ENCODE measurements around the gene PCDHGB6. TPM values are rescaled to one million over a fixed set of nuclear protein-coding genes. Genes with fewer than 3 reads are reported as not detected.

PCDHGB6 gene
- total and polyA plus RNA-seq, 2 experiments from 2014 or later, result 2.8 to 8.1 TPM

DNA sequence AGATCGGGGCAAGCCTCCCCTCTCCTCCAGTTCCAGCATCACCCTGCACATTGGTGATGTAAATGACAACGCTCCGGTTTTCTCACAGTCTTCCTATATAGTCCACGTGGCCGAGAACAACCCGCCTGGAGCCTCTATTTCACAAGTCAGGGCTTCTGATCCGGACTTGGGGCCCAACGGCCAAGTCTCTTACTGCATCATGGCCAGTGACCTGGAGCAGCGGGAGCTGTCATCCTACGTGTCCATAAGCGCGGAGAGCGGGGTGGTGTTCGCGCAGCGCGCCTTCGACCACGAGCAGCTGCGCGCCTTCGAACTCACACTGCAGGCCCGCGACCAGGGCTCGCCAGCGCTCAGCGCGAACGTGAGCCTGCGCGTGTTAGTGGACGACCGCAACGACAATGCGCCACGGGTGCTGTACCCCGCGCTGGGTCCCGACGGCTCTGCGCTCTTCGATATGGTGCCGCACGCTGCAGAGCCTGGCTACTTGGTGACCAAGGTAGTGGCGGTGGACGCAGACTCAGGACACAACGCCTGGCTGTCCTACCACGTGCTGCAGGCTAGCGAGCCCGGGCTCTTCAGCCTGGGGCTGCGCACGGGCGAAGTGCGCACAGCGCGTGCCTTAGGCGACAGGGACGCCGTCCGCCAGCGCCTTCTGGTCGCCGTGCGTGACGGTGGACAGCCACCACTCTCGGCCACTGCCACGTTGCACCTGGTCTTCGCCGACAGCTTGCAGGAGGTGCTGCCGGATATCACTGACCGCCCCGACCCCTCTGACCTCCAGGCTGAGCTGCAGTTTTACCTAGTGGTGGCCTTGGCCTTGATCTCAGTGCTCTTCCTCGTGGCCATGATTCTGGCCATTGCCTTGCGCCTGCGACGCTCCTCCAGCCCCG is 18.4 kb upstream of the PCDHGB6 start:
- H3K4me3 Mint-ChIP-seq, result peak overlapping the region; percentile 13; the same call in 1 of the 3 replicates
- DNase-seq (ENCODE audit: low spot score) (no peak), ATAC-seq (no peak)
- H3K36me3 Mint-ChIP-seq (ENCODE audit: low read depth), result peaks cover 75% of the 10 kb centered on the region
- H3K4me1 Mint-ChIP-seq, result no peaks in the 10 kb centered on the region; the same call in 2 of the 3 replicates
- no peaks in the 10 kb centered on the region for H3K9me2 ChIP-seq (ENCODE audit: insufficient read depth)
- H3K4me2 ChIP-seq, result no peak overlapping the region
- no peaks in the 10 kb centered on the region for H3F3A ChIP-seq (replicated peaks; ENCODE audit: low read depth)
- TF ChIP-seq, protein P1, sequence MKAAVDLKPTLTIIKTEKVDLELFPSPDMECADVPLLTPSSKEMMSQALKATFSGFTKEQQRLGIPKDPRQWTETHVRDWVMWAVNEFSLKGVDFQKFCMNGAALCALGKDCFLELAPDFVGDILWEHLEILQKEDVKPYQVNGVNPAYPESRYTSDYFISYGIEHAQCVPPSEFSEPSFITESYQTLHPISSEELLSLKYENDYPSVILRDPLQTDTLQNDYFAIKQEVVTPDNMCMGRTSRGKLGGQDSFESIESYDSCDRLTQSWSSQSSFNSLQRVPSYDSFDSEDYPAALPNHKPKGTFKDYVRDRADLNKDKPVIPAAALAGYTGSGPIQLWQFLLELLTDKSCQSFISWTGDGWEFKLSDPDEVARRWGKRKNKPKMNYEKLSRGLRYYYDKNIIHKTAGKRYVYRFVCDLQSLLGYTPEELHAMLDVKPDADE (IDR thresholded peaks at IDR 0.05), result no peak
- no peak for TF ChIP-seq STAT1 (IDR thresholded peaks at IDR 0.05; ENCODE audit: unreplicated experiment)
- TF ChIP-seq JUNB (IDR thresholded peaks at IDR 0.05; ENCODE audit: unreplicated experiment), result no peak
- no peak for TF ChIP-seq CREB1 (CRISPR knock-in tag; IDR thresholded peaks at IDR 0.05; ENCODE audit: low read depth)
- TF ChIP-seq EZH2phosphoT487 (IDR thresholded peaks at IDR 0.05; ENCODE audit: unreplicated experiment), result no peak
- TF ChIP-seq ZNF114 (CRISPR knock-in tag; IDR thresholded peaks at IDR 0.05), result no peak
- TF ChIP-seq, protein P2, sequence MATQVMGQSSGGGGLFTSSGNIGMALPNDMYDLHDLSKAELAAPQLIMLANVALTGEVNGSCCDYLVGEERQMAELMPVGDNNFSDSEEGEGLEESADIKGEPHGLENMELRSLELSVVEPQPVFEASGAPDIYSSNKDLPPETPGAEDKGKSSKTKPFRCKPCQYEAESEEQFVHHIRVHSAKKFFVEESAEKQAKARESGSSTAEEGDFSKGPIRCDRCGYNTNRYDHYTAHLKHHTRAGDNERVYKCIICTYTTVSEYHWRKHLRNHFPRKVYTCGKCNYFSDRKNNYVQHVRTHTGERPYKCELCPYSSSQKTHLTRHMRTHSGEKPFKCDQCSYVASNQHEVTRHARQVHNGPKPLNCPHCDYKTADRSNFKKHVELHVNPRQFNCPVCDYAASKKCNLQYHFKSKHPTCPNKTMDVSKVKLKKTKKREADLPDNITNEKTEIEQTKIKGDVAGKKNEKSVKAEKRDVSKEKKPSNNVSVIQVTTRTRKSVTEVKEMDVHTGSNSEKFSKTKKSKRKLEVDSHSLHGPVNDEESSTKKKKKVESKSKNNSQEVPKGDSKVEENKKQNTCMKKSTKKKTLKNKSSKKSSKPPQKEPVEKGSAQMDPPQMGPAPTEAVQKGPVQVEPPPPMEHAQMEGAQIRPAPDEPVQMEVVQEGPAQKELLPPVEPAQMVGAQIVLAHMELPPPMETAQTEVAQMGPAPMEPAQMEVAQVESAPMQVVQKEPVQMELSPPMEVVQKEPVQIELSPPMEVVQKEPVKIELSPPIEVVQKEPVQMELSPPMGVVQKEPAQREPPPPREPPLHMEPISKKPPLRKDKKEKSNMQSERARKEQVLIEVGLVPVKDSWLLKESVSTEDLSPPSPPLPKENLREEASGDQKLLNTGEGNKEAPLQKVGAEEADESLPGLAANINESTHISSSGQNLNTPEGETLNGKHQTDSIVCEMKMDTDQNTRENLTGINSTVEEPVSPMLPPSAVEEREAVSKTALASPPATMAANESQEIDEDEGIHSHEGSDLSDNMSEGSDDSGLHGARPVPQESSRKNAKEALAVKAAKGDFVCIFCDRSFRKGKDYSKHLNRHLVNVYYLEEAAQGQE (IDR thresholded peaks at IDR 0.05; ENCODE audit: unreplicated experiment), result no peak
- TF ChIP-seq POLR2AphosphoS5 (IDR thresholded peaks at IDR 0.05; ENCODE audit: low read depth), result no peak
- no peak for TF ChIP-seq ZNF331 (CRISPR knock-in tag; IDR thresholded peaks at IDR 0.05; ENCODE audit: low read depth)
- no peak for TF ChIP-seq NANOG (IDR thresholded peaks at IDR 0.05; ENCODE audit: borderline replicate concordance)
- TF ChIP-seq EZH2 (IDR thresholded peaks at IDR 0.05; ENCODE audit: low read depth, unreplicated experiment), result no peak
- TF ChIP-seq, protein P3, sequence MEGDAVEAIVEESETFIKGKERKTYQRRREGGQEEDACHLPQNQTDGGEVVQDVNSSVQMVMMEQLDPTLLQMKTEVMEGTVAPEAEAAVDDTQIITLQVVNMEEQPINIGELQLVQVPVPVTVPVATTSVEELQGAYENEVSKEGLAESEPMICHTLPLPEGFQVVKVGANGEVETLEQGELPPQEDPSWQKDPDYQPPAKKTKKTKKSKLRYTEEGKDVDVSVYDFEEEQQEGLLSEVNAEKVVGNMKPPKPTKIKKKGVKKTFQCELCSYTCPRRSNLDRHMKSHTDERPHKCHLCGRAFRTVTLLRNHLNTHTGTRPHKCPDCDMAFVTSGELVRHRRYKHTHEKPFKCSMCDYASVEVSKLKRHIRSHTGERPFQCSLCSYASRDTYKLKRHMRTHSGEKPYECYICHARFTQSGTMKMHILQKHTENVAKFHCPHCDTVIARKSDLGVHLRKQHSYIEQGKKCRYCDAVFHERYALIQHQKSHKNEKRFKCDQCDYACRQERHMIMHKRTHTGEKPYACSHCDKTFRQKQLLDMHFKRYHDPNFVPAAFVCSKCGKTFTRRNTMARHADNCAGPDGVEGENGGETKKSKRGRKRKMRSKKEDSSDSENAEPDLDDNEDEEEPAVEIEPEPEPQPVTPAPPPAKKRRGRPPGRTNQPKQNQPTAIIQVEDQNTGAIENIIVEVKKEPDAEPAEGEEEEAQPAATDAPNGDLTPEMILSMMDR (conservative IDR thresholded peaks at IDR 0.05; ENCODE audit: low read depth in 2 of 2), result no peak
- TF ChIP-seq, protein P4, sequence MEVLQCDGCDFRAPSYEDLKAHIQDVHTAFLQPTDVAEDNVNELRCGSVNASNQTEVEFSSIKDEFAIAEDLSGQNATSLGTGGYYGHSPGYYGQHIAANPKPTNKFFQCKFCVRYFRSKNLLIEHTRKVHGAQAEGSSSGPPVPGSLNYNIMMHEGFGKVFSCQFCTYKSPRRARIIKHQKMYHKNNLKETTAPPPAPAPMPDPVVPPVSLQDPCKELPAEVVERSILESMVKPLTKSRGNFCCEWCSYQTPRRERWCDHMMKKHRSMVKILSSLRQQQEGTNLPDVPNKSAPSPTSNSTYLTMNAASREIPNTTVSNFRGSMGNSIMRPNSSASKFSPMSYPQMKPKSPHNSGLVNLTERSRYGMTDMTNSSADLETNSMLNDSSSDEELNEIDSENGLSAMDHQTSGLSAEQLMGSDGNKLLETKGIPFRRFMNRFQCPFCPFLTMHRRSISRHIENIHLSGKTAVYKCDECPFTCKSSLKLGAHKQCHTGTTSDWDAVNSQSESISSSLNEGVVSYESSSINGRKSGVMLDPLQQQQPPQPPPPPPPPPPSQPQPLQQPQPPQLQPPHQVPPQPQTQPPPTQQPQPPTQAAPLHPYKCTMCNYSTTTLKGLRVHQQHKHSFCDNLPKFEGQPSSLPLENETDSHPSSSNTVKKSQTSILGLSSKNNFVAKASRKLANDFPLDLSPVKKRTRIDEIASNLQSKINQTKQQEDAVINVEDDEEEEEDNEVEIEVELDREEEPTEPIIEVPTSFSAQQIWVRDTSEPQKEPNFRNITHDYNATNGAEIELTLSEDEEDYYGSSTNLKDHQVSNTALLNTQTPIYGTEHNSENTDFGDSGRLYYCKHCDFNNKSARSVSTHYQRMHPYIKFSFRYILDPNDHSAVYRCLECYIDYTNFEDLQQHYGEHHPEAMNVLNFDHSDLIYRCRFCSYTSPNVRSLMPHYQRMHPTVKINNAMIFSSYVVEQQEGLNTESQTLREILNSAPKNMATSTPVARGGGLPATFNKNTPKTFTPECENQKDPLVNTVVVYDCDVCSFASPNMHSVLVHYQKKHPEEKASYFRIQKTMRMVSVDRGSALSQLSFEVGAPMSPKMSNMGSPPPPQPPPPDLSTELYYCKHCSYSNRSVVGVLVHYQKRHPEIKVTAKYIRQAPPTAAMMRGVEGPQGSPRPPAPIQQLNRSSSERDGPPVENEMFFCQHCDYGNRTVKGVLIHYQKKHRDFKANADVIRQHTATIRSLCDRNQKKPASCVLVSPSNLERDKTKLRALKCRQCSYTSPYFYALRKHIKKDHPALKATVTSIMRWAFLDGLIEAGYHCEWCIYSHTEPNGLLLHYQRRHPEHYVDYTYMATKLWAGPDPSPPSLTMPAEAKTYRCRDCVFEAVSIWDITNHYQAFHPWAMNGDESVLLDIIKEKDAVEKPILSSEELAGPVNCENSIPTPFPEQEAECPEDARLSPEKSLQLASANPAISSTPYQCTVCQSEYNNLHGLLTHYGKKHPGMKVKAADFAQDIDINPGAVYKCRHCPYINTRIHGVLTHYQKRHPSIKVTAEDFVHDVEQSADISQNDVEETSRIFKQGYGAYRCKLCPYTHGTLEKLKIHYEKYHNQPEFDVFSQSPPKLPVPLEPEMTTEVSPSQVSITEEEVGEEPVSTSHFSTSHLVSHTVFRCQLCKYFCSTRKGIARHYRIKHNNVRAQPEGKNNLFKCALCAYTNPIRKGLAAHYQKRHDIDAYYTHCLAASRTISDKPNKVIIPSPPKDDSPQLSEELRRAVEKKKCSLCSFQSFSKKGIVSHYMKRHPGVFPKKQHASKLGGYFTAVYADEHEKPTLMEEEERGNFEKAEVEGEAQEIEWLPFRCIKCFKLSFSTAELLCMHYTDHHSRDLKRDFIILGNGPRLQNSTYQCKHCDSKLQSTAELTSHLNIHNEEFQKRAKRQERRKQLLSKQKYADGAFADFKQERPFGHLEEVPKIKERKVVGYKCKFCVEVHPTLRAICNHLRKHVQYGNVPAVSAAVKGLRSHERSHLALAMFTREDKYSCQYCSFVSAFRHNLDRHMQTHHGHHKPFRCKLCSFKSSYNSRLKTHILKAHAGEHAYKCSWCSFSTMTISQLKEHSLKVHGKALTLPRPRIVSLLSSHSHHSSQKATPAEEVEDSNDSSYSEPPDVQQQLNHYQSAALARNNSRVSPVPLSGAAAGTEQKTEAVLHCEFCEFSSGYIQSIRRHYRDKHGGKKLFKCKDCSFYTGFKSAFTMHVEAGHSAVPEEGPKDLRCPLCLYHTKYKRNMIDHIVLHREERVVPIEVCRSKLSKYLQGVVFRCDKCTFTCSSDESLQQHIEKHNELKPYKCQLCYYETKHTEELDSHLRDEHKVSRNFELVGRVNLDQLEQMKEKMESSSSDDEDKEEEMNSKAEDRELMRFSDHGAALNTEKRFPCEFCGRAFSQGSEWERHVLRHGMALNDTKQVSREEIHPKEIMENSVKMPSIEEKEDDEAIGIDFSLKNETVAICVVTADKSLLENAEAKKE (CRISPR knock-in tag; IDR thresholded peaks at IDR 0.05), result no peak
- H3K79me2 ChIP-seq (replicated peaks; ENCODE audit: insufficient read depth), result 0 out of 2 replicates have a peak, but pooled peaks cover 5% of the 10 kb centered on the region
- peaks cover 5% of the 10 kb centered on the region for H3K27me3 Mint-ChIP-seq (ENCODE audit: insufficient read depth, low read depth, poor library complexity)
- peaks cover 89% of the 10 kb centered on the region for H3K9me3 Mint-ChIP-seq
- no peak overlapping the region for H3K27ac Mint-ChIP-seq
- no peak overlapping the region for H3K27ac ChIP-seq (ENCODE audit: low read depth)
- no peaks in the 10 kb centered on the region for H4K20me1 ChIP-seq (replicated peaks; ENCODE audit: insufficient read depth)
- peaks cover 7% of the 10 kb centered on the region; the same call in 1 of the 2 replicates for H3K27me3 ChIP-seq (ENCODE audit: insufficient read depth)
- H3K36me3 ChIP-seq (ENCODE audit: insufficient read depth), result peaks cover 7% of the 10 kb centered on the region; the same call in 1 of the 2 replicates
- no peak overlapping the region for H2AFZ ChIP-seq
- H3K4me1 ChIP-seq (ENCODE audit: insufficient read depth), result 0 out of 2 replicates have a peak, but pooled peaks cover 5% of the 10 kb centered on the region
- H3K4me3 ChIP-seq, result no peak overlapping the region

Data from GM23338 (cell line).